CD4-positive, alpha-beta memory T cell (primary cell): Measurements from ENCODE around the gene EIF5AL1. TPM values are rescaled to one million over a fixed set of nuclear protein-coding genes. Genes with fewer than 3 reads are reported as not detected.

ENCODE experiments used
- CTCF ChIA-PET: fragments of 350-600 bp; sonication (Branson Sonifier 250); formaldehyde crosslinking; loops from one replicate; lab custom pipeline; 2021; ENCODE audit warnings: inconsistent platforms; ENCODE audit not compliant: partially characterized antibody; lab: Charles Lee
- POLR2A ChIA-PET: fragments of 350-600 bp; sonication (Branson Sonifier 250); formaldehyde crosslinking; loops from one replicate; lab custom pipeline; 2021; ENCODE audit not compliant: partially characterized antibody; lab: Charles Lee
- DNase-seq, 5 donors: peaks; one replicate each; pipeline versions ENCODE4 v3.0.0 to v3.0.0-alpha.2; 2020 to 2022; ENCODE audit warnings: mixed read lengths in 1 of 5
- H3K27ac ChIP-seq: one replicate; pipeline ENCODE4 v1.7.0; 2013; ENCODE audit warnings: low read depth, low read length
- H3K27me3 ChIP-seq: 2 replicates; pipeline ENCODE4 v1.7.0; 2013; ENCODE audit warnings: mild to moderate bottlenecking, low read length, moderate library complexity; ENCODE audit not compliant: insufficient read depth
- H3K36me3 ChIP-seq: 2 replicates; pipeline ENCODE4 v1.7.0; 2013; ENCODE audit warnings: mild to moderate bottlenecking, low read length, moderate library complexity; ENCODE audit not compliant: insufficient read depth
- H3K4me1 ChIP-seq: 2 replicates; pipeline ENCODE4 v1.7.0; 2013; ENCODE audit warnings: mild to moderate bottlenecking, low read length, moderate library complexity; ENCODE audit not compliant: insufficient read depth
- H3K4me3 ChIP-seq, 2 donors: one replicate each; pipeline ENCODE4 v1.7.0; 2013; ENCODE audit warnings: low read length in 2 of 2, mild to moderate bottlenecking in 1 of 2
- H3K9me3 ChIP-seq, 2 donors: one replicate each; pipeline ENCODE4 v1.7.0; 2013; ENCODE audit warnings: low read length in 2 of 2, control low read depth in 1 of 2; ENCODE audit not compliant: control insufficient read depth in 1 of 2
- H3K27ac Mint-ChIP-seq, 7 donors: one replicate each; pipeline ENCODE4 v1.8.0; 2020 to 2021; ENCODE audit warnings: mixed read lengths in 7 of 7, mild to moderate bottlenecking in 6 of 7, inconsistent platforms in 3 of 7, moderate library complexity in 3 of 7
- H3K27me3 Mint-ChIP-seq, 2 donors: one replicate each; pipeline ENCODE4 v1.8.0; 2020 to 2021; ENCODE audit warnings: mixed read lengths in 2 of 2
- H3K36me3 Mint-ChIP-seq, 2 donors: one replicate each; pipeline ENCODE4 v1.8.0; 2020 to 2021; ENCODE audit warnings: mixed read lengths in 2 of 2, inconsistent platforms in 1 of 2, mild to moderate bottlenecking in 1 of 2
- H3K4me1 Mint-ChIP-seq, 4 donors: one replicate each; pipeline ENCODE4 v1.8.0; 2020 to 2021; ENCODE audit warnings: mixed read lengths in 4 of 4, mild to moderate bottlenecking in 1 of 4
- H3K4me3 Mint-ChIP-seq, 8 donors: one replicate each; pipeline ENCODE4 v1.8.0; 2020 to 2021; ENCODE audit warnings: mixed read lengths in 8 of 8, mild to moderate bottlenecking in 7 of 8, moderate library complexity in 6 of 8, inconsistent platforms in 3 of 8
- H3K9me3 Mint-ChIP-seq, 8 donors: one replicate each; pipeline ENCODE4 v1.8.0; 2020 to 2021; ENCODE audit warnings: mixed read lengths in 8 of 8, mild to moderate bottlenecking in 5 of 8, inconsistent platforms in 3 of 8, moderate library complexity in 1 of 8
- intact Hi-C: fragments of 100-400 bp; cut with micrococcal nuclease; formaldehyde crosslinking; loops from one replicate; pipeline ENCODE4 v1.15.1; 2023
- polyA plus RNA-seq, 2 donors: library from polyadenylated mRNA; unstranded; fragments of 300-500 nt; fragmentation: Illumina TruSeq; gene quantifications; one replicate each; pipeline ENCODE4 v1.2.3, GENCODE V29; 2021
- total RNA-seq, 2 experiments: library from RNA; stranded (reverse); gene quantifications; one replicate each; pipeline ENCODE4 v1.2.3, GENCODE V29; 2021

Gene EIF5AL1
- total and polyA plus RNA-seq, 4 experiments from 2014 or later, result 0.16 to 0.94 (median 0.58) TPM

DNA sequence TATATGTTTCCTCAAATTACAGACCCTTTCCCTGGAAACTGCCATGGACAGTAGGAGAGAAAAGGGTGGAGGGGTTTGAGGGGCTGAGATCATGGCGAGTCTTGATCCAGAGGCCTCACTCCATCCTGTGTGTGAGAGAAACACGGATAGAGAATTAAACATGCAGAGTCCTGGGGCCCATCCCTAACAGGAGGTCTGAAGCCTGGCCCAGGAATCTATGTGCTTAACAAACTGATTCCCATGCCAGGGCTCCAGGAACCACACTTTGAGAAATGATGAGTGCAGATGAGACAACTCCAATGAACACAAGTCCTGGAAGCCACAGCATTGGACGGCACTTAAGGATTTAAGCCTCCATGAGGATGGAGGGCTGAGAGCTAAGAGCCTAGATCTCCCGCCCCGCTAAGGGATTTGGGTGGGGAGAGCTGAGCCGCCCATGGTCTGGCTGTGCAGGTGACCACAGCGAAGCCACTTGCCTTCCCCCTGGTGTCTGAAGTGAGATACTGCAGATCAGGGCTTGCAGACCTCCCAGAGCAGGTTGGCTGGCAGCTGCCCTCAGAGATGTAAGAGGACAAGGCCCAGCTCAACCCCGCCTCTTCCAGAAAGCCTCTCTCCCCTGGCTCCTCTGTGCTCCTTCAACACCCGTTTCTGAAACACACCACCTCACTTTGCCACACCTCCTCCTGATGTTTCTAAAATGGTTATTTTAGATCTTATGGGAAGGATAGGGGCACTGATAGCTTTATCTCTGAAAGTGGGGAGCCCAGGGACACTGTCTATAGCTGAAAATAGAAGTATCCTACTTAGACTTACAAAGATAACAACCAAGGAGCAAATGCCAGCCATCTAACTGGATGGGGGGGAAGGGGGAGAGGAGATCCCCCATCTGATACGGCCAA, 24.8 kb upstream of the EIF5AL1 start:
- H3K27ac ChIP-seq, result no peak overlapping the region
- no peaks in the 10 kb centered on the region for H3K9me3 ChIP-seq
- POLR2A ChIA-PET, result no interaction called here
- no peaks in the 10 kb centered on the region for H3K27me3 Mint-ChIP-seq
- H3K27me3 ChIP-seq, result no peaks in the 10 kb centered on the region
- H3K9me3 Mint-ChIP-seq, result no peaks in the 10 kb centered on the region
- no peaks in the 10 kb centered on the region for H3K36me3 ChIP-seq
- no peak overlapping the region for H3K27ac Mint-ChIP-seq
- H3K4me3 ChIP-seq, result no peak overlapping the region
- DNase-seq, result peak in 4 of 5 donors; percentile 2 to 7 (median 6)
- no peaks in the 10 kb centered on the region for H3K4me1 Mint-ChIP-seq
- H3K4me1 ChIP-seq, result no peaks in the 10 kb centered on the region
- no peak overlapping the region for H3K4me3 Mint-ChIP-seq
- no peaks in the 10 kb centered on the region for H3K36me3 Mint-ChIP-seq
- intact Hi-C loops, result loop anchor here (1.0 kb wide), 1 partner anchor 113 kb away; no protein-coding TSS in a partner anchor
- CTCF ChIA-PET, result interaction anchor here (1.5 to 5.7 kb wide), 3 partner anchors 8 to 113 kb away, joined by 5 to 45 read pairs (median 5); no protein-coding TSS in a partner anchor

DNA sequence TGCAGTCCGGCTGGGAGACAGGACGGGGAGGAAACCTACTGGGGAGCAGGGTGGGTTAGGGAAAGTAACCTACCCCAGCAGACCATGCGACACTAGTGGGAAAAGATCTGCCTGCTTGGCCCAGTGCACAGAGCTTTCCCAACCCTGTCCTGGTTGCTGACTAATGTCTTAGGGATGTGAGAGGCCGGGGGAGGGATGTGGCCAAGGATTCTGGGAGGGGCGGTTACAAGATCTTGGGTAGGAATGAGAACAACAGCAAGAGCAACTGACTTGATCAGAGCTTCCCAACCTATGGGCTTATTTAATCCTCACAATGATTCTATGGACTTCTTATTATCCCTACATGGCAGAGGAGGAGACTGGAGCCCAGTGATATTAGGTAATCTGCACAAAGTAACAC, 24.0 kb upstream of the EIF5AL1 start:
- Histone ChIP-seq H3K9me3 (no peaks in the 10 kb centered on the region), H3K4me3 (no peak overlapping the region), H3K36me3 (no peaks in the 10 kb centered on the region), H3K27me3 (no peaks in the 10 kb centered on the region), H3K4me1 (no peaks in the 10 kb centered on the region), H3K27ac (no peak overlapping the region)
- Mint-ChIP-seq H3K27me3 (no peaks in the 10 kb centered on the region), H3K4me3 (no peak overlapping the region), H3K9me3 (no peaks in the 10 kb centered on the region), H3K36me3 (no peaks in the 10 kb centered on the region), H3K4me1 (no peaks in the 10 kb centered on the region), H3K27ac (peak overlapping the region in 1 of 7 donors; percentile 3)
- intact Hi-C loops, result no loop called here
- POLR2A ChIA-PET, result no interaction called here
- CTCF ChIA-PET, result interaction anchor here (1.5 to 5.7 kb wide), 3 partner anchors 9 to 114 kb away, joined by 5 to 45 read pairs (median 5); no protein-coding TSS in a partner anchor
- no peak for DNase-seq

GRCh38 chr10:79488870-79489269, 23.5 kb upstream of the EIF5AL1 start:
- H3K9me3 ChIP-seq, result no peaks in the 10 kb centered on the region
- Mint-ChIP-seq H3K4me3 (no peak overlapping the region), H3K9me3 (no peaks in the 10 kb centered on the region), H3K27ac (no peak overlapping the region), H3K27me3 (no peaks in the 10 kb centered on the region), H3K36me3 (no peaks in the 10 kb centered on the region), H3K4me1 (no peaks in the 10 kb centered on the region)
- intact Hi-C loops, result no loop called here
- no peak overlapping the region for H3K27ac ChIP-seq
- DNase-seq, result no peak
- CTCF ChIA-PET, result interaction anchor here (1.9 to 5.7 kb wide), 2 partner anchors 9 to 115 kb away, joined by 5 to 45 read pairs; no protein-coding TSS in a partner anchor
- H3K27me3 ChIP-seq, result no peaks in the 10 kb centered on the region
- no peak overlapping the region for H3K4me3 ChIP-seq
- no peaks in the 10 kb centered on the region for H3K36me3 ChIP-seq
- POLR2A ChIA-PET, result no interaction called here
- no peaks in the 10 kb centered on the region for H3K4me1 ChIP-seq

GRCh38 chr10:79490400-79491142, 21.8 kb upstream of the EIF5AL1 start:
- H3K9me3 Mint-ChIP-seq, result no peaks in the 10 kb centered on the region
- H3K4me1 ChIP-seq, result no peaks in the 10 kb centered on the region
- H3K36me3 ChIP-seq, result no peaks in the 10 kb centered on the region
- POLR2A ChIA-PET, result no interaction called here
- no peak overlapping the region for H3K4me3 ChIP-seq
- no peak overlapping the region for H3K27ac ChIP-seq
- no peaks in the 10 kb centered on the region for H3K27me3 ChIP-seq
- no peaks in the 10 kb centered on the region for H3K36me3 Mint-ChIP-seq
- H3K4me1 Mint-ChIP-seq, result no peaks in the 10 kb centered on the region
- H3K27ac Mint-ChIP-seq, result no peak overlapping the region
- CTCF ChIA-PET, result no interaction called here
- H3K27me3 Mint-ChIP-seq, result peaks cover 2 to 3% of the 10 kb centered on the region in 2 donors
- H3K9me3 ChIP-seq, result no peaks in the 10 kb centered on the region
- H3K4me3 Mint-ChIP-seq, result no peak overlapping the region
- DNase-seq, result no peak
- intact Hi-C loops, result no loop called here

GRCh38 chr10:79491143-79491835, 21.0 kb upstream of the EIF5AL1 start:
- Histone ChIP-seq H3K27ac (no peak overlapping the region), H3K9me3 (no peaks in the 10 kb centered on the region), H3K36me3 (no peaks in the 10 kb centered on the region), H3K27me3 (no peaks in the 10 kb centered on the region), H3K4me3 (no peak overlapping the region), H3K4me1 (no peaks in the 10 kb centered on the region)
- DNase-seq, result no peak
- no peaks in the 10 kb centered on the region for H3K9me3 Mint-ChIP-seq
- H3K4me3 Mint-ChIP-seq, result no peak overlapping the region
- intact Hi-C loops, result no loop called here
- no peak overlapping the region for H3K27ac Mint-ChIP-seq
- ChIA-PET POLR2A (no interaction called here), CTCF (no interaction called here)
- no peaks in the 10 kb centered on the region for H3K4me1 Mint-ChIP-seq
- no peaks in the 10 kb centered on the region for H3K36me3 Mint-ChIP-seq
- H3K27me3 Mint-ChIP-seq, result peaks cover 2 to 3% of the 10 kb centered on the region in 2 donors

- Mint-ChIP-seq H3K36me3 (no peaks in the 10 kb centered on the region), H3K4me1 (no peaks in the 10 kb centered on the region), H3K9me3 (no peaks in the 10 kb centered on the region), H3K27me3 (peaks cover 3 to 7% of the 10 kb centered on the region in 2 donors), H3K4me3 (no peak overlapping the region), H3K27ac (no peak overlapping the region)
- Histone ChIP-seq H3K27me3 (no peaks in the 10 kb centered on the region), H3K4me1 (no peaks in the 10 kb centered on the region), H3K36me3 (no peaks in the 10 kb centered on the region), H3K9me3 (no peaks in the 10 kb centered on the region), H3K4me3 (no peak overlapping the region), H3K27ac (no peak overlapping the region)
- intact Hi-C loops, result no loop called here
- DNase-seq, result no peak
- POLR2A ChIA-PET, result no interaction called here
- CTCF ChIA-PET, result no interaction called here
Measured at GRCh38 chr10:79492256-79492655, 20.1 kb upstream of the EIF5AL1 start.

DNA sequence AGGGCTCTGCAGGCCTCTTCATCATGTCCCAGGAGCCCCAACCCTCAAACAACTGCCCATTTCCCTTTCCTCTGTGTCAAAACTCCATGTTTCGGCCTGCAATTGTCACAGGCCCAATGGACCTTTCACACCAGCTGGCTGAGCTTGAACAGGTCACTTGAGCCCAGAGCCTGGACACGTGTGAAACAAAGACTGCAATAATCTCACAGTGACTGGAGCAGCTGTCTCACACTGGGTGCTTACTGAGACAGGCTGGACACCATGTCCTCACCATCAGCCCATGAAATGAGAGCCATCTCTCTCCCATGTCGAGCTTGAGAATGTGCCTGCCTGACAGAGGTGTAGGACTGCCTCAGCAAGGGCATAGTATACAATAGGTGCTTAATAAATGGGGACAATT, 19.5 kb upstream of the EIF5AL1 start:
- no peaks in the 10 kb centered on the region for H3K36me3 ChIP-seq
- DNase-seq, result no peak
- no peaks in the 10 kb centered on the region for H3K27me3 ChIP-seq
- no peak overlapping the region for H3K4me3 ChIP-seq
- Mint-ChIP-seq H3K4me1 (no peaks in the 10 kb centered on the region), H3K36me3 (no peaks in the 10 kb centered on the region), H3K27me3 (peaks cover 7 to 8% of the 10 kb centered on the region in 2 donors), H3K27ac (no peak overlapping the region), H3K4me3 (no peak overlapping the region), H3K9me3 (no peaks in the 10 kb centered on the region)
- no peaks in the 10 kb centered on the region for H3K9me3 ChIP-seq
- no peaks in the 10 kb centered on the region for H3K4me1 ChIP-seq
- no peak overlapping the region for H3K27ac ChIP-seq
- ChIA-PET CTCF (no interaction called here), POLR2A (no interaction called here)
- intact Hi-C loops, result no loop called here
